Measurements from ENCODE around the gene RAD51C. TPM values are rescaled to one million over a fixed set of nuclear protein-coding genes. Genes with fewer than 3 reads are reported as not detected.

Gene RAD51C
- total and polyA plus RNA-seq, 9 of the 15 experiments (the other 6 are each of a cell fraction or from before 2014, with no cell fraction given), result 93.9 to 341 (median 135) TPM

- Histone ChIP-seq H3K27ac (ENCODE audit: extremely low read depth, low read depth, low read length) (no peak overlapping the region), H3K9ac (ENCODE audit: insufficient read depth in 1 of 2, low read depth in 2 of 2, low read length in 2 of 2) (peak overlapping the region in 1 of 2 experiments; percentile 29; a peak in 2 of 4 replicates), H4K20me1 (replicated peaks; ENCODE audit: control insufficient read depth, insufficient read depth, low read length) (no peaks in the 10 kb centered on the region), H3K4me2 (ENCODE audit: insufficient read depth, low read length) (peak overlapping the region; percentile 87; the same call in 1 of the 2 replicates), H3K27me3 (ENCODE audit: control insufficient read depth in 2 of 2, insufficient read depth in 2 of 2, low read length in 2 of 2) (no peaks in the 10 kb centered on the region), H3K4me1 (replicated peaks in 1 of 2; ENCODE audit: control insufficient read depth in 2 of 2, insufficient read depth in 2 of 2, low read length in 2 of 2) (peaks cover 6% of the 10 kb centered on the region in 2 experiments), H3K9me1 (ENCODE audit: control insufficient read depth, insufficient read depth, low read length) (no peaks in the 10 kb centered on the region), H3K4me3 (peak overlapping the region; percentile 52; the same call in 1 of the 2 replicates), H3K79me2 (ENCODE audit: control insufficient read depth, insufficient read depth, low read length) (peaks cover 32% of the 10 kb centered on the region), H3K9me3 (replicated peaks; ENCODE audit: control insufficient read depth, insufficient read depth, low read depth, low read length) (peaks cover 3% of the 10 kb centered on the region), H2AFZ (ENCODE audit: low read depth, low read length) (no peak overlapping the region), H3K36me3 (ENCODE audit: control insufficient read depth, insufficient read depth, low read length) (peaks cover 29% of the 10 kb centered on the region)
- ATAC-seq (no peak), FAIRE-seq (no peak), DNase-seq (ENCODE audit: extremely low read depth in 1 of 4, low spot score in 3 of 4) (no peak)
- WGBS (ENCODE audit: insufficient coverage, low coverage, missing lambda C conversion rate), result 87% methylated on average over 8 of the region's 8 CpGs
- BruUV-seq (replicated peaks), result no TSS peak
- ChIA-PET CTCF (ENCODE audit: low intra/inter-chr PET ratio) (no interaction called here), POLR2A (interaction anchor here (4.5 kb wide), 1 partner anchor 63 kb away, joined by 41 read pairs; no protein-coding TSS in a partner anchor)
- in situ Hi-C loops (cut with MboI), result no loop called here
- intact Hi-C loops (cut with micrococcal nuclease), result no loop called here
- TF ChIP-seq TAF9B (IDR thresholded peaks at IDR 0.05; ENCODE audit: partially characterized antibody) (no peak), BCLAF1 (IDR thresholded peaks at IDR 0.05; ENCODE audit: borderline replicate concordance in 1 of 2, control insufficient read depth in 1 of 2, low read depth in 2 of 2, low read length in 1 of 2) (no peak), ATF4 (CRISPR knock-in tag; IDR thresholded peaks at IDR 0.05) (no peak), ZNF175 (CRISPR knock-in tag; IDR thresholded peaks at IDR 0.05; ENCODE audit: low read depth) (no peak), ZNF41 (CRISPR knock-in tag; conservative IDR thresholded peaks at IDR 0.05) (no peak), BCOR (IDR thresholded peaks at IDR 0.05) (no peak), NFIX (CRISPR knock-in tag; IDR thresholded peaks at IDR 0.05; ENCODE audit: low read depth) (no peak), FOXK1 (CRISPR knock-in tag; IDR thresholded peaks at IDR 0.05; ENCODE audit: borderline replicate concordance) (no peak), PTBP1 (IDR thresholded peaks at IDR 0.05; ENCODE audit: low read depth, low read length) (no peak), NKRF (IDR thresholded peaks at IDR 0.05; ENCODE audit: borderline replicate concordance) (no peak), SNIP1 (IDR thresholded peaks at IDR 0.05; ENCODE audit: low read depth) (no peak), ZNF408 (CRISPR knock-in tag; IDR thresholded peaks at IDR 0.05; ENCODE audit: low read depth) (no peak), ZNF224 (CRISPR knock-in tag; IDR thresholded peaks at IDR 0.05) (no peak), SFPQ (IDR thresholded peaks at IDR 0.05; ENCODE audit: low read depth, low read length) (no peak)
Observed at GRCh38 chr17:58694302-58694701, 1.9 kb downstream of the RAD51C start.

All from K562 (cell line).